ENCODE measurements around the gene NID2.

DNA sequence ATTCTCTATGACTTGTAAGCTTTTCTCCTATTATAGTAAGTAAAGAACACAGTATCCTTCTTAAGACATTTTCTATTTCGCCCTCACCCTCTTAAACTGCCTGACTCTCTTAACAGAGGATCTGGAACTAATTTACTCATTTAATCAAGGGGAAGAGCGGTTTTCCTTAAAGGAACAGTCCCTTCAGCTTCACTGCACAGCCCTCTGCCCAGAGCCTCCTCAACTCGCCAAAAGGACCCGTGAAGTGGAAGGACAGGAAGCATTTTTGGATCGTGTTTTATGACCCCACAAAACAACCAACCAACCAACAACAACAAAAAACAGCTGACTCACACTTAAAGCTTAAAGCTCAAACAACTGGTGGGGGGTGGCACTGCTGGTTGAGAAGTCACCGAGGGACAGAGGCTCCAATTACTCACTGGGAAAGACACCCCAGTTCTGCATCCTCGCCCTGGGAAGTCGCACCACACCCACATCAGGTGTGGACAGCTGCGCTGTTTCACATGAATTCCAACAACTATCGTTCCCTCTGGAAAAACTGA lies 35.7 kb downstream of the NID2 start:
- TF ChIP-seq, protein P1, sequence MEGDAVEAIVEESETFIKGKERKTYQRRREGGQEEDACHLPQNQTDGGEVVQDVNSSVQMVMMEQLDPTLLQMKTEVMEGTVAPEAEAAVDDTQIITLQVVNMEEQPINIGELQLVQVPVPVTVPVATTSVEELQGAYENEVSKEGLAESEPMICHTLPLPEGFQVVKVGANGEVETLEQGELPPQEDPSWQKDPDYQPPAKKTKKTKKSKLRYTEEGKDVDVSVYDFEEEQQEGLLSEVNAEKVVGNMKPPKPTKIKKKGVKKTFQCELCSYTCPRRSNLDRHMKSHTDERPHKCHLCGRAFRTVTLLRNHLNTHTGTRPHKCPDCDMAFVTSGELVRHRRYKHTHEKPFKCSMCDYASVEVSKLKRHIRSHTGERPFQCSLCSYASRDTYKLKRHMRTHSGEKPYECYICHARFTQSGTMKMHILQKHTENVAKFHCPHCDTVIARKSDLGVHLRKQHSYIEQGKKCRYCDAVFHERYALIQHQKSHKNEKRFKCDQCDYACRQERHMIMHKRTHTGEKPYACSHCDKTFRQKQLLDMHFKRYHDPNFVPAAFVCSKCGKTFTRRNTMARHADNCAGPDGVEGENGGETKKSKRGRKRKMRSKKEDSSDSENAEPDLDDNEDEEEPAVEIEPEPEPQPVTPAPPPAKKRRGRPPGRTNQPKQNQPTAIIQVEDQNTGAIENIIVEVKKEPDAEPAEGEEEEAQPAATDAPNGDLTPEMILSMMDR (IDR thresholded peaks at IDR 0.05) = no peak
- TF ChIP-seq POLR2A (IDR thresholded peaks at IDR 0.05) = no peak

Data from testis (tissue), 2 donors.